Measurements from ENCODE around the gene ELK3. TPM values are rescaled to one million over a fixed set of nuclear protein-coding genes. Genes with fewer than 3 reads are reported as not detected.

Gene ELK3
- total and polyA plus RNA-seq, 8 donors: 2.9 to 12.9 (median 6.1) TPM

DNA sequence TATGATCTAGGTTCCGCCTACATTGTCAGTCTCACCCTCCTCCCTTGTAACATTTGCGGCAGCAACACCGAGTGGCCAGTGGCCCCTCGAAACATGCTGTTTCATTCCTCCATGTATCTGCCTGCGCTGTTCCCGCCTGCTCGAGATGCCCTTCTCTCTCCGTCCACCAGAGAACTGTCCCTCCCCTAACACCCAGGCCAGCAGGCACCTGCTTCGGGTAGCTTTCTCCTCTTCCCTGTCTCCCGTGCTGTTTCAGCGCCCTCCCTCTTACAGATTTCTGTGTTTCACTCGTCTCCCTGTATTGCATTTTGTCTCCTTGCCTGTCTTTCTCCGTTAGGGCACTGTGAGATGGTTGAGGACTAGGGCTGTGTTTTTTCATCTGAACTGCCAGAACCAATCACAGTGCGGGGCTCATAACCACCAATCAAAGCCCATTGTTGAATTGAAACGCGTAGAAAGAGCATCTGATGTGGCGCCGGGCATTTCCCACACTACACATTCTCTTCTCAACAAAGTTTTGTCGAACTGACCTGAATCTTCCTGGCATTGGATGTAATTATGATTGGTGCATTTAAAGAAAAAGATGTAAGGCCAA, 40.9 kb upstream of the ELK3 start:
- FAIRE-seq: no peak
- TF ChIP-seq, protein P1, sequence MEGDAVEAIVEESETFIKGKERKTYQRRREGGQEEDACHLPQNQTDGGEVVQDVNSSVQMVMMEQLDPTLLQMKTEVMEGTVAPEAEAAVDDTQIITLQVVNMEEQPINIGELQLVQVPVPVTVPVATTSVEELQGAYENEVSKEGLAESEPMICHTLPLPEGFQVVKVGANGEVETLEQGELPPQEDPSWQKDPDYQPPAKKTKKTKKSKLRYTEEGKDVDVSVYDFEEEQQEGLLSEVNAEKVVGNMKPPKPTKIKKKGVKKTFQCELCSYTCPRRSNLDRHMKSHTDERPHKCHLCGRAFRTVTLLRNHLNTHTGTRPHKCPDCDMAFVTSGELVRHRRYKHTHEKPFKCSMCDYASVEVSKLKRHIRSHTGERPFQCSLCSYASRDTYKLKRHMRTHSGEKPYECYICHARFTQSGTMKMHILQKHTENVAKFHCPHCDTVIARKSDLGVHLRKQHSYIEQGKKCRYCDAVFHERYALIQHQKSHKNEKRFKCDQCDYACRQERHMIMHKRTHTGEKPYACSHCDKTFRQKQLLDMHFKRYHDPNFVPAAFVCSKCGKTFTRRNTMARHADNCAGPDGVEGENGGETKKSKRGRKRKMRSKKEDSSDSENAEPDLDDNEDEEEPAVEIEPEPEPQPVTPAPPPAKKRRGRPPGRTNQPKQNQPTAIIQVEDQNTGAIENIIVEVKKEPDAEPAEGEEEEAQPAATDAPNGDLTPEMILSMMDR (IDR thresholded peaks at IDR 0.05): no peak
- Histone ChIP-seq H3K36me3 (no peaks in the 10 kb centered on the region), H3K4me3 (no peak overlapping the region), H3K9me3 (no peaks in the 10 kb centered on the region), H3K27ac (no peak overlapping the region), H3K27me3 (no peaks in the 10 kb centered on the region), H3K4me1 (no peaks in the 10 kb centered on the region)
- no peak for ATAC-seq
- WGBS, 2 donors: 78 to 81% methylated on average over 19 of the region's 19 CpGs
- DNase-seq: no peak
- intact Hi-C loops (cut with DNase I): no loop called here

GRCh38 chr12:96155181-96155580, 39.0 kb upstream of the ELK3 start:
- intact Hi-C loops (cut with DNase I): no loop called here
- Histone ChIP-seq H3K9me3 (no peaks in the 10 kb centered on the region), H3K4me1 (no peaks in the 10 kb centered on the region), H3K4me3 (no peak overlapping the region), H3K27me3 (no peaks in the 10 kb centered on the region), H3K27ac (no peak overlapping the region), H3K36me3 (no peaks in the 10 kb centered on the region)
- ATAC-seq: no peak
- no peak for FAIRE-seq
- DNase-seq: no peak
- WGBS, 2 donors: 85 to 90% methylated on average over 3 of the region's 3 CpGs
- TF ChIP-seq, protein P1 (IDR thresholded peaks at IDR 0.05): no peak

DNA sequence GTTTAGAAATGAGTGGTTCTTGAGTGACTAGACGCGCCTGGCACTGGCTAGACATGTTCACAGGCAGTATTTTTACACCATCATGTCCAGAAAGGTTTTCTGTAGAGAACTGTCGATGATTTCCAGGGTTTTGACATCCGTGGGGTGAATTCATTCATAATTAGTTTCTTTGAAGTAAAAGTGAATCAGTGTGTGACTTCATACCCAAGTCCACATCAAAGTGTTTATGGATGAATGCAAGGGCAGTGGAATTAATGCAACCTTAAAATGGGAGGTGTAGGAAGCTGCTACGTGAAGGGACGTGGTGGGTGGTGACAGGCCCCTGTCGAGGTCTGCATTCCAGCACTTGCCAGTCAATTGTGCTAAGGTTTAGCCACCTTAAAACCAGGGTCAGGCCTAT, 38.4 kb upstream of the ELK3 start:
- no peak overlapping the region for H3K4me3 ChIP-seq
- intact Hi-C loops (cut with DNase I): no loop called here
- H3K27me3 ChIP-seq: no peaks in the 10 kb centered on the region
- ATAC-seq (no peak), FAIRE-seq (no peak), DNase-seq (no peak)
- 71 to 77% methylated on average over 7 of the region's 7 CpGs for whole genome bisulfite sequencing, 2 donors
- TF ChIP-seq, protein P1 (IDR thresholded peaks at IDR 0.05): no peak
- no peaks in the 10 kb centered on the region for H3K4me1 ChIP-seq
- H3K9me3 ChIP-seq: no peaks in the 10 kb centered on the region
- no peak overlapping the region for H3K27ac ChIP-seq
- H3K36me3 ChIP-seq: no peaks in the 10 kb centered on the region

DNA sequence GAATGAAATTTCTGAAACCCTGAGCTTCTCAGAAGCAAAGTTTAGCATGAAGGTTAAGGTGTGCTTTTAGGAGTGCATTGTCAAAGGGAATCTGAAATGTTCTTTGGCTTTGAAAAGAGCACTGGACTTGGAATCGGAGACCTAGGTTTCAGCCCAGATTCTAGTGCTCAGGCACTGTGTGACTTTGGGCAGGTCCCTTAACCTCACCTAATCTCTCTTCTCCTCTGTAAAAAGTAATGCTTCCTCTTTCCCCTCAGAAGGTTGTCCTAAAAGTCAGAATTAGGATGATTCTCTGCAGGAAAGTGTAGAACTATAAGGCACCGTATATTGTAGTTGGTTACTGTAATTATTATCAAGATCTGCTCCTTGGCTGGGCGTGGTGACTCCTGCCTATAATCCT, 38.0 kb upstream of the ELK3 start:
- no peak for FAIRE-seq
- Histone ChIP-seq H3K4me1 (no peaks in the 10 kb centered on the region), H3K36me3 (no peaks in the 10 kb centered on the region), H3K27ac (no peak overlapping the region), H3K27me3 (no peaks in the 10 kb centered on the region), H3K4me3 (no peak overlapping the region), H3K9me3 (no peaks in the 10 kb centered on the region)
- TF ChIP-seq, protein P1 (IDR thresholded peaks at IDR 0.05): no peak
- WGBS, 2 donors: 86 to 94% methylated on average over 3 of the region's 3 CpGs
- no peak for ATAC-seq
- intact Hi-C loops (cut with DNase I): no loop called here
- no peak for DNase-seq

- Histone ChIP-seq H3K9me3 (no peaks in the 10 kb centered on the region), H3K4me3 (no peak overlapping the region), H3K36me3 (no peaks in the 10 kb centered on the region), H3K27me3 (no peaks in the 10 kb centered on the region), H3K4me1 (no peaks in the 10 kb centered on the region), H3K27ac (no peak overlapping the region)
- intact Hi-C loops (cut with DNase I): no loop called here
- 83 to 88% methylated on average over 3 of the region's 3 CpGs for WGBS, 2 donors
- TF ChIP-seq, protein P1 (IDR thresholded peaks at IDR 0.05): no peak
- DNase-seq (no peak), ATAC-seq (no peak), FAIRE-seq (no peak)
These were observed 36.7 kb upstream of the ELK3 start for GRCh38 chr12:96157427-96157826.

Data from pancreas (tissue), 10 donors.